ENCODE results near the gene PPFIA2. TPM values are rescaled to one million over a fixed set of nuclear protein-coding genes. Genes with fewer than 3 reads are reported as not detected.

Gene PPFIA2
- total RNA-seq, 2 experiments from 2014 or later, result not detected

DNA sequence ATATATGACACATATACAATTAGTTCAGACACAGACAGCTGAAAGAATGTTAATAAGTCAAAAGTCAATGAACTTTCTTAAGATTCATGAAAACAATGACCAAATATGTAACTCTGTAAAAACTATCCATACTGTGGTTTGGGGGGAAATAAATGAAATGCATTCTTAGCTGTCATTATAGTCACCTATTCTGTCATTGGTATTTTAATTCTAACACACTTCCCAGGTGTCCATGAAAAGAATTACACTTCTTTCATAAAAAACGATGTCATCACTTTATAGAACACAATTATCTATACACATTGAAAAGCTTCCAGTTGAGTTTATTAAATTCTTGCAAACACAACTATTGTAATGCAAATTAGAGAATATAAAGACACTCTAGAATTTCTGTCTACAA is 35.8 kb downstream of the PPFIA2 start:
- Mint-ChIP-seq H3K27me3 (peaks cover 17% of the 10 kb centered on the region), H3K4me1 (ENCODE audit: low read depth) (no peaks in the 10 kb centered on the region), H3K9me3 (no peaks in the 10 kb centered on the region), H3K36me3 (ENCODE audit: low read depth) (no peaks in the 10 kb centered on the region), H3K4me3 (no peak overlapping the region), H3K27ac (no peak overlapping the region)
- DNase-seq (no peak), ATAC-seq (ENCODE audit: poor library complexity) (no peak)
- TF ChIP-seq, protein P1, sequence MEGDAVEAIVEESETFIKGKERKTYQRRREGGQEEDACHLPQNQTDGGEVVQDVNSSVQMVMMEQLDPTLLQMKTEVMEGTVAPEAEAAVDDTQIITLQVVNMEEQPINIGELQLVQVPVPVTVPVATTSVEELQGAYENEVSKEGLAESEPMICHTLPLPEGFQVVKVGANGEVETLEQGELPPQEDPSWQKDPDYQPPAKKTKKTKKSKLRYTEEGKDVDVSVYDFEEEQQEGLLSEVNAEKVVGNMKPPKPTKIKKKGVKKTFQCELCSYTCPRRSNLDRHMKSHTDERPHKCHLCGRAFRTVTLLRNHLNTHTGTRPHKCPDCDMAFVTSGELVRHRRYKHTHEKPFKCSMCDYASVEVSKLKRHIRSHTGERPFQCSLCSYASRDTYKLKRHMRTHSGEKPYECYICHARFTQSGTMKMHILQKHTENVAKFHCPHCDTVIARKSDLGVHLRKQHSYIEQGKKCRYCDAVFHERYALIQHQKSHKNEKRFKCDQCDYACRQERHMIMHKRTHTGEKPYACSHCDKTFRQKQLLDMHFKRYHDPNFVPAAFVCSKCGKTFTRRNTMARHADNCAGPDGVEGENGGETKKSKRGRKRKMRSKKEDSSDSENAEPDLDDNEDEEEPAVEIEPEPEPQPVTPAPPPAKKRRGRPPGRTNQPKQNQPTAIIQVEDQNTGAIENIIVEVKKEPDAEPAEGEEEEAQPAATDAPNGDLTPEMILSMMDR (IDR thresholded peaks at IDR 0.05), result no peak
- Histone ChIP-seq H3K27ac (ENCODE audit: low read depth in 1 of 2, low read length in 2 of 2) (no peak overlapping the region), H3K27me3 (ENCODE audit: control insufficient read depth in 1 of 2, insufficient read depth in 2 of 2, low read length in 2 of 2) (peaks cover 0 to 4% of the 10 kb centered on the region in 2 experiments), H3K4me1 (ENCODE audit: insufficient read depth, low read length) (no peaks in the 10 kb centered on the region), H3K36me3 (ENCODE audit: insufficient read depth, low read length) (no peaks in the 10 kb centered on the region), H3K4me3 (ENCODE audit: low read length) (no peak overlapping the region), H3K9me3 (ENCODE audit: control insufficient read depth in 1 of 2, insufficient read depth in 1 of 2, low read length in 2 of 2) (no peaks in the 10 kb centered on the region)
- POLR2A ChIA-PET, result no interaction called here
- CTCF ChIA-PET, result no interaction called here
- intact Hi-C loops (cut with DNase I, micrococcal nuclease), result no loop called here

DNA sequence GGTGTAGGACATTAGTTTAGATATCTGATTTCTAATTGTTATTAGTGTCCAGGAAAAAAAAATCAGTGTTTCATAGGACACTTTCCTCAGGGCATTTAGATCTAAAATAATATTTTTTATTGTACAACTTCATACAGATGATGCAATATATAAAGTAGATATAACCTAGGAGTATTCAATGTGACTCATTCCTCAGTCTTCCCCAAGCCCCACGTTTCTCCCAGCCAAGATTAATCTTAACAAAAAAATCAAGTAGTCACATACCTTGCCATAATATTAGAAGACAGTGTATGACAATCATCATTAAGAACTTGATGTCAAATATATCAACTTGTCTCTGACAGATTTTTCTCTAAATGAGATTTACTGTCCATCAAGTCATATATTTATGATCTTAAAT is 37.1 kb downstream of the PPFIA2 start:
- H3K4me1 ChIP-seq (ENCODE audit: insufficient read depth, low read length), result no peaks in the 10 kb centered on the region
- no peaks in the 10 kb centered on the region for H3K9me3 ChIP-seq (ENCODE audit: control insufficient read depth in 1 of 2, insufficient read depth in 1 of 2, low read length in 2 of 2)
- intact Hi-C loops (cut with DNase I, micrococcal nuclease), result no loop called here
- H3K9me3 Mint-ChIP-seq, result no peaks in the 10 kb centered on the region
- peaks cover 0 to 4% of the 10 kb centered on the region in 2 experiments for H3K27me3 ChIP-seq (ENCODE audit: control insufficient read depth in 1 of 2, insufficient read depth in 2 of 2, low read length in 2 of 2)
- H3K4me1 Mint-ChIP-seq (ENCODE audit: low read depth), result no peaks in the 10 kb centered on the region
- no peaks in the 10 kb centered on the region for H3K36me3 Mint-ChIP-seq (ENCODE audit: low read depth)
- TF ChIP-seq, protein P1 (IDR thresholded peaks at IDR 0.05), result no peak
- ChIA-PET POLR2A (no interaction called here), CTCF (no interaction called here)
- H3K27me3 Mint-ChIP-seq, result peaks cover 17% of the 10 kb centered on the region
- DNase-seq (no peak), ATAC-seq (ENCODE audit: poor library complexity) (no peak)
- no peak overlapping the region for H3K27ac Mint-ChIP-seq
- H3K4me3 Mint-ChIP-seq, result no peak overlapping the region
- no peak overlapping the region for H3K27ac ChIP-seq (ENCODE audit: low read depth in 1 of 2, low read length in 2 of 2)
- H3K36me3 ChIP-seq (ENCODE audit: insufficient read depth, low read length), result no peaks in the 10 kb centered on the region
- H3K4me3 ChIP-seq (ENCODE audit: low read length), result no peak overlapping the region

DNA sequence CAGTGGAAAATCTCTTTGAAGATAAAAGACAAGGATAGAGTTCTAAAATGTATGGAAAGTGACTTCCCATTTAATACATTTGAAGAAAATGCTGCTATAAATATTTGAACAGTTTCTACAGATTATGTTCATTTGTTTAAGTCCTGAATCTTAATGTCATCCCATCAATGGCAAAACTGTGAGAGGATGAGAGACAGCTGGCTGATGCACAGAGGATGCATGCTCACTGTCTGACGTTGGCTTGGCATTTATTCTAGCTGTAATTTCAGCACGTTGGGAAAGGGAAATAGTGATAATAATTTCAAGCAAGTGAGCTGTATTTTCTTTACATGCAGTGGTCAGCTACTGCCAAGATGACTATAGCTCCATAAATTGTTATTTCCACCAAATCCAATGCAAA is 40.5 kb downstream of the PPFIA2 start:
- ChIA-PET CTCF (no interaction called here), POLR2A (no interaction called here)
- Histone ChIP-seq H3K4me1 (ENCODE audit: insufficient read depth, low read length) (no peaks in the 10 kb centered on the region), H3K36me3 (ENCODE audit: insufficient read depth, low read length) (no peaks in the 10 kb centered on the region), H3K9me3 (ENCODE audit: control insufficient read depth in 1 of 2, insufficient read depth in 1 of 2, low read length in 2 of 2) (no peaks in the 10 kb centered on the region), H3K4me3 (ENCODE audit: low read length) (no peak overlapping the region), H3K27ac (ENCODE audit: low read depth in 1 of 2, low read length in 2 of 2) (no peak overlapping the region), H3K27me3 (ENCODE audit: control insufficient read depth in 1 of 2, insufficient read depth in 2 of 2, low read length in 2 of 2) (no peaks in the 10 kb centered on the region)
- peaks cover 9% of the 10 kb centered on the region for H3K27me3 Mint-ChIP-seq
- ATAC-seq (ENCODE audit: poor library complexity) (no peak), DNase-seq (no peak)
- no peaks in the 10 kb centered on the region for H3K4me1 Mint-ChIP-seq (ENCODE audit: low read depth)
- no peaks in the 10 kb centered on the region for H3K36me3 Mint-ChIP-seq (ENCODE audit: low read depth)
- H3K9me3 Mint-ChIP-seq, result no peaks in the 10 kb centered on the region
- H3K27ac Mint-ChIP-seq, result no peak overlapping the region
- no peak overlapping the region for H3K4me3 Mint-ChIP-seq
- TF ChIP-seq, protein P1 (IDR thresholded peaks at IDR 0.05), result no peak
- intact Hi-C loops (cut with DNase I, micrococcal nuclease), result no loop called here
